B cell (primary cell): ENCODE results near the gene MTUS2.

ENCODE experiments used
- EZH2 ChIP-seq: IDR thresholded peaks from 2 replicates; pipeline ENCODE4 v1.6.1; 2012; ENCODE audit warnings: borderline replicate concordance, low read depth, mild to moderate bottlenecking, moderate library complexity, low read length; ENCODE audit not compliant: insufficient read depth, poor library complexity, severe bottlenecking
- TF ChIP-seq, protein P1 (sequence below): fragments of 200-600 bp; IDR thresholded peaks from one replicate; pipeline ENCODE4 v1.8.0; 2022; ENCODE audit warnings: antibody characterized with exemption, mild to moderate bottlenecking

DNA sequence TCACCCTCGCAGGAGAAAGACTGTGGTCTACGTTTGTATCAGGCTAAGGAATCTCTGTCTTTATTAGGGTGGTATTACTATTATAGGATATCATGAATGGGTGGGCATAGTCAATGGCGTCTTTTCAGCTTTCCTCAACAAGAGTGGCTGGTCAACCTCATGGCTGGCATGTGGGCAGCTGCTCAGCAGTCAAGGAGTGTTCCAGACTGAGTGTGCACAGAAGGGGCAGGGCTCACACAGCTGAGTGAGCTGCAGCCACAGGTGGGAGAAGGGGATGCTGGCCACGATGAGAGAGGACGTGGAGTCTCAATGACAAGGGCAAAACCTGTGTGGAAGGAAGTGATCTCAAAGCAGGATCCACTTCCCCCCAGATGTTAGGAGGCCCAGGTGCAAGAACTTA, 720.7 kb downstream of the MTUS2 start:
- TF ChIP-seq, protein P1, sequence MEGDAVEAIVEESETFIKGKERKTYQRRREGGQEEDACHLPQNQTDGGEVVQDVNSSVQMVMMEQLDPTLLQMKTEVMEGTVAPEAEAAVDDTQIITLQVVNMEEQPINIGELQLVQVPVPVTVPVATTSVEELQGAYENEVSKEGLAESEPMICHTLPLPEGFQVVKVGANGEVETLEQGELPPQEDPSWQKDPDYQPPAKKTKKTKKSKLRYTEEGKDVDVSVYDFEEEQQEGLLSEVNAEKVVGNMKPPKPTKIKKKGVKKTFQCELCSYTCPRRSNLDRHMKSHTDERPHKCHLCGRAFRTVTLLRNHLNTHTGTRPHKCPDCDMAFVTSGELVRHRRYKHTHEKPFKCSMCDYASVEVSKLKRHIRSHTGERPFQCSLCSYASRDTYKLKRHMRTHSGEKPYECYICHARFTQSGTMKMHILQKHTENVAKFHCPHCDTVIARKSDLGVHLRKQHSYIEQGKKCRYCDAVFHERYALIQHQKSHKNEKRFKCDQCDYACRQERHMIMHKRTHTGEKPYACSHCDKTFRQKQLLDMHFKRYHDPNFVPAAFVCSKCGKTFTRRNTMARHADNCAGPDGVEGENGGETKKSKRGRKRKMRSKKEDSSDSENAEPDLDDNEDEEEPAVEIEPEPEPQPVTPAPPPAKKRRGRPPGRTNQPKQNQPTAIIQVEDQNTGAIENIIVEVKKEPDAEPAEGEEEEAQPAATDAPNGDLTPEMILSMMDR = no peak
- TF ChIP-seq EZH2 = no peak
